Hematopoietic multipotent progenitor cell treated with erythropoietin and hydrocortisone succinate and interleukin-3 and kit ligand, for 4 days (in vitro differentiated cells): ENCODE data around the gene TANC1.

Experiments used
- DNase-seq: peaks from one replicate; pipeline ENCODE4 v3.0.0-alpha.2; 2015

Gene TANC1

GRCh38 chr2:158963071-158963470 is 5.4 kb upstream of the TANC1 start:
- no peak for DNase-seq

- DNase-seq: no peak
These were observed 3.3 kb upstream of the TANC1 start for GRCh38 chr2:158965107-158965506.

GRCh38 chr2:158965641-158966040 is 2.8 kb upstream of the TANC1 start:
- no peak for DNase-seq

GRCh38 chr2:158966312-158966711 is 2.1 kb upstream of the TANC1 start:
- no peak for DNase-seq

- DNase-seq: peak; percentile 31
These were observed 1.2 kb upstream of the TANC1 start for GRCh38 chr2:158967114-158967730.

- DNase-seq: peak; percentile 72
These were observed 577 bp upstream of the TANC1 start for GRCh38 chr2:158967731-158968395.

- DNase-seq: peak; percentile 37
These were observed 798 bp downstream of the TANC1 start for GRCh38 chr2:158969162-158969714.

- DNase-seq: peak; percentile 50
These were observed 1.3 kb downstream of the TANC1 start for GRCh38 chr2:158969715-158970240.

GRCh38 chr2:158970241-158970751 is 1.9 kb downstream of the TANC1 start:
- DNase-seq: peak; percentile 39

- DNase-seq: no peak
These were observed 4.9 kb downstream of the TANC1 start for GRCh38 chr2:158973116-158973956.

GRCh38 chr2:158975271-158975921 is 7.0 kb downstream of the TANC1 start:
- peak; percentile 40 for DNase-seq

- no peak for DNase-seq
These were observed 11.3 kb downstream of the TANC1 start for GRCh38 chr2:158979772-158980171.

- DNase-seq: peak; percentile 15
These were observed 16.2 kb downstream of the TANC1 start for GRCh38 chr2:158984604-158985135.

- no peak for DNase-seq
These were observed 20.1 kb downstream of the TANC1 start for GRCh38 chr2:158988501-158988900.

GRCh38 chr2:158989165-158989564 is 20.7 kb downstream of the TANC1 start:
- DNase-seq: no peak

GRCh38 chr2:158990397-158991214 is 22.2 kb downstream of the TANC1 start:
- DNase-seq: no peak

GRCh38 chr2:158993030-158993429 is 24.6 kb downstream of the TANC1 start:
- no peak for DNase-seq

- DNase-seq: no peak
These were observed 25.5 kb downstream of the TANC1 start for GRCh38 chr2:158993721-158994587.

GRCh38 chr2:158994920-158995676 is 26.7 kb downstream of the TANC1 start:
- no peak for DNase-seq

GRCh38 chr2:158995677-158996049 is 27.2 kb downstream of the TANC1 start:
- DNase-seq: no peak
